K562 (cell line): Measurements from ENCODE around the gene ZNF791. TPM values are rescaled to one million over a fixed set of nuclear protein-coding genes. Genes with fewer than 3 reads are reported as not detected.

ENCODE experiments used
- ARNT ChIP-seq, 2 experiments: fragments of 450-650 bp; IDR thresholded peaks; 2 replicates each; pipeline ENCODE4 v1.6.1; 2016; ENCODE audit warnings: mild to moderate bottlenecking in 1 of 2
- ATF3 ChIP-seq, 2 experiments: fragments of 450-650 bp in 1 of 2; sonication (generic) in 1 of 2; formaldehyde crosslinking in 1 of 2; IDR thresholded peaks in 1 of 2; conservative IDR thresholded peaks in 1 of 2; 2 replicates each; pipeline versions ENCODE4 v1.6.1 to v1.8.1; 2016 to 2023; ENCODE audit warnings: mild to moderate bottlenecking in 2 of 2, moderate library complexity in 2 of 2, inconsistent platforms in 1 of 2, missing genetic modification reagents in 1 of 2
- BRD9 ChIP-seq: fragments of 450-650 bp; IDR thresholded peaks from 2 replicates; pipeline ENCODE4 v1.6.1; 2018; ENCODE audit warnings: low read depth; ENCODE audit not compliant: partially characterized antibody
- CREB3L1 ChIP-seq: fragments of 450-650 bp; IDR thresholded peaks from 2 replicates; pipeline ENCODE4 v1.6.1; 2014; ENCODE audit warnings: low read depth, mild to moderate bottlenecking, moderate library complexity, borderline replicate concordance
- DDX20 ChIP-seq: fragments of 450-650 bp; IDR thresholded peaks from 2 replicates; pipeline ENCODE4 v1.6.1; 2016; ENCODE audit warnings: missing genetic modification characterization, low read depth, mild to moderate bottlenecking, missing compliant biosample characterization, moderate library complexity
- HMG20A ChIP-seq: fragments of 450-650 bp; formaldehyde crosslinking; conservative IDR thresholded peaks from 2 replicates; pipeline ENCODE4 v1.4.0; 2020; ENCODE audit warnings: mild to moderate bottlenecking, mixed read lengths
- HNRNPH1 ChIP-seq: fragments of 200-400 bp; formaldehyde crosslinking; optimal IDR thresholded peaks from 2 replicates; pipeline ENCODE3; 2017; ENCODE audit warnings: low read depth, mild to moderate bottlenecking, low read length, moderate library complexity
- KLF13 ChIP-seq: fragments of 450-650 bp; IDR thresholded peaks from 2 replicates; pipeline ENCODE4 v1.6.1; 2016; ENCODE audit warnings: missing genetic modification characterization, low read depth, mild to moderate bottlenecking, missing compliant biosample characterization, moderate library complexity, borderline replicate concordance
- PKNOX1 ChIP-seq: fragments of 450-650 bp; IDR thresholded peaks from 2 replicates; pipeline ENCODE4 v1.6.1; 2016
- POLR2A ChIP-seq: fragments of 450-650 bp; conservative IDR thresholded peaks from 2 replicates; pipeline ENCODE4 v1.6.1; 2016
- THRA ChIP-seq: fragments of 450-650 bp; IDR thresholded peaks from 2 replicates; pipeline ENCODE4 v1.6.1; 2017; ENCODE audit warnings: mild to moderate bottlenecking, moderate library complexity
- ZBTB49 ChIP-seq: sonication (generic); formaldehyde crosslinking; IDR thresholded peaks from 2 replicates; pipeline ENCODE4 v1.8.0; 2022; ENCODE audit warnings: missing genetic modification reagents, mild to moderate bottlenecking, borderline replicate concordance
- ZNF282 ChIP-seq: sonication (generic); formaldehyde crosslinking; IDR thresholded peaks from 2 replicates; pipeline ENCODE4 v1.8.1; 2023; ENCODE audit warnings: missing genetic modification reagents
- ZNF785 ChIP-seq: fragments of 250-450 bp; sonication (Bioruptor Pico); IDR thresholded peaks from 2 replicates; pipeline ENCODE4 v1.4.0; 2020; ENCODE audit warnings: mild to moderate bottlenecking
- polyA plus RNA-seq, 8 experiments: library from polyadenylated mRNA; depleted of rRNA in 4 of 8; stranded (reverse) in 5 of 8; unstranded in 3 of 8; fragments of >200 nt; fragmentation: Nextera tagmentation in 2 of 8; fragmentation: Illumina TruSeq in 1 of 8; extraction: Ambion mirVana in 2 of 8; extraction: Trizol in 1 of 8; gene quantifications; 2 replicates each; pipeline versions ENCODE4 v1.2.1 to v1.2.3, GENCODE V29; 2011 to 2014; ENCODE audit warnings: inconsistent platforms in 1 of 8, missing spikeins in 1 of 8
- total RNA-seq, 7 experiments: library from RNA; depleted of rRNA in 6 of 7; stranded (reverse); fragments of >200 nt in 6 of 7; fragmentation: Illumina TruSeq in 2 of 7; extraction: Trizol in 2 of 7; gene quantifications; 2 replicates each; pipeline versions ENCODE4 v1.2.1 to v1.2.3, GENCODE V29; 2011 to 2021; ENCODE audit warnings: low replicate concordance in 1 of 7
- TF ChIP-seq, protein P1 (sequence below): sonication (generic); formaldehyde crosslinking; IDR thresholded peaks from 2 replicates; pipeline ENCODE4 v1.9.0; 2022; ENCODE audit warnings: mild to moderate bottlenecking, missing genetic modification reagents

The ZNF791 gene
- total and polyA plus RNA-seq, 9 of the 15 experiments (the other 6 are each of a cell fraction or from before 2014, with no cell fraction given) = 7.8 to 22.7 (median 13.1) TPM

GRCh38 chr19:12610540-12611360 is at the start of gene ZNF791, which contains the start of gene ZNF490 (continued):
- no peak for TF ChIP-seq DDX20 (tag)
- 0 out of 2 replicates have a peak, but pooled peaks have one; percentile 45 for TF ChIP-seq CREB3L1
- TF ChIP-seq ARNT (IDR thresholded peaks at IDR 0.05) = peak in 1 of 2 experiments; percentile 69; a peak in 2 of 4 replicates
- peak; percentile 66; the same call in 1 of the 2 replicates for TF ChIP-seq KLF13 (tag)
- peak; percentile 96 for TF ChIP-seq PKNOX1
- TF ChIP-seq ZBTB49 (CRISPR knock-in tag) = no peak
- TF ChIP-seq, protein P1, sequence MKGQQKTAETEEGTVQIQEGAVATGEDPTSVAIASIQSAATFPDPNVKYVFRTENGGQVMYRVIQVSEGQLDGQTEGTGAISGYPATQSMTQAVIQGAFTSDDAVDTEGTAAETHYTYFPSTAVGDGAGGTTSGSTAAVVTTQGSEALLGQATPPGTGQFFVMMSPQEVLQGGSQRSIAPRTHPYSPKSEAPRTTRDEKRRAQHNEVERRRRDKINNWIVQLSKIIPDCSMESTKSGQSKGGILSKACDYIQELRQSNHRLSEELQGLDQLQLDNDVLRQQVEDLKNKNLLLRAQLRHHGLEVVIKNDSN (CRISPR knock-in tag) = no peak
- no peak; the same call in 1 of the 2 replicates for TF ChIP-seq ATF3 (IDR thresholded peaks at IDR 0.05)
- no peak for TF ChIP-seq ATF3 (CRISPR knock-in tag; conservative IDR thresholded peaks at IDR 0.05)
- TF ChIP-seq THRA = no peak
- TF ChIP-seq ZNF282 (CRISPR knock-in tag) = no peak
- TF ChIP-seq POLR2A = peak; percentile 91
- TF ChIP-seq HNRNPH1 = no peak
- no peak for TF ChIP-seq ZNF785 (CRISPR knock-in tag)
- no peak for TF ChIP-seq HMG20A (CRISPR knock-in tag)
- TF ChIP-seq BRD9 = peak; percentile 9
